HUES48 (cell line): ENCODE measurements around the gene CAND2.

ENCODE experiments used
- H3K27ac ChIP-seq: one replicate; pipeline ENCODE4 v1.7.0; 2013; ENCODE audit warnings: low read depth, low read length, inconsistent platforms
- H3K27me3 ChIP-seq: 2 replicates; pipeline ENCODE4 v1.6.1; 2013; ENCODE audit warnings: mild to moderate bottlenecking, low read length; ENCODE audit not compliant: control insufficient read depth, insufficient read depth
- H3K36me3 ChIP-seq: 2 replicates; pipeline ENCODE4 v1.6.1; 2013; ENCODE audit warnings: low read length; ENCODE audit not compliant: control insufficient read depth, insufficient read depth
- H3K4me1 ChIP-seq: 2 replicates; pipeline ENCODE4 v1.6.1; 2013; ENCODE audit warnings: mild to moderate bottlenecking, low read length; ENCODE audit not compliant: control insufficient read depth, insufficient read depth
- H3K4me3 ChIP-seq: 2 replicates; pipeline ENCODE4 v1.5.1; 2013; ENCODE audit warnings: mild to moderate bottlenecking, low read depth, low read length
- H3K9ac ChIP-seq: 2 replicates; pipeline ENCODE4 v1.6.1; 2013; ENCODE audit warnings: mild to moderate bottlenecking, low read depth, low read length, moderate library complexity
- H3K9me3 ChIP-seq: 2 replicates; pipeline ENCODE4 v1.6.1; 2013; ENCODE audit warnings: low read length; ENCODE audit not compliant: control insufficient read depth, insufficient read depth

CAND2 gene

DNA sequence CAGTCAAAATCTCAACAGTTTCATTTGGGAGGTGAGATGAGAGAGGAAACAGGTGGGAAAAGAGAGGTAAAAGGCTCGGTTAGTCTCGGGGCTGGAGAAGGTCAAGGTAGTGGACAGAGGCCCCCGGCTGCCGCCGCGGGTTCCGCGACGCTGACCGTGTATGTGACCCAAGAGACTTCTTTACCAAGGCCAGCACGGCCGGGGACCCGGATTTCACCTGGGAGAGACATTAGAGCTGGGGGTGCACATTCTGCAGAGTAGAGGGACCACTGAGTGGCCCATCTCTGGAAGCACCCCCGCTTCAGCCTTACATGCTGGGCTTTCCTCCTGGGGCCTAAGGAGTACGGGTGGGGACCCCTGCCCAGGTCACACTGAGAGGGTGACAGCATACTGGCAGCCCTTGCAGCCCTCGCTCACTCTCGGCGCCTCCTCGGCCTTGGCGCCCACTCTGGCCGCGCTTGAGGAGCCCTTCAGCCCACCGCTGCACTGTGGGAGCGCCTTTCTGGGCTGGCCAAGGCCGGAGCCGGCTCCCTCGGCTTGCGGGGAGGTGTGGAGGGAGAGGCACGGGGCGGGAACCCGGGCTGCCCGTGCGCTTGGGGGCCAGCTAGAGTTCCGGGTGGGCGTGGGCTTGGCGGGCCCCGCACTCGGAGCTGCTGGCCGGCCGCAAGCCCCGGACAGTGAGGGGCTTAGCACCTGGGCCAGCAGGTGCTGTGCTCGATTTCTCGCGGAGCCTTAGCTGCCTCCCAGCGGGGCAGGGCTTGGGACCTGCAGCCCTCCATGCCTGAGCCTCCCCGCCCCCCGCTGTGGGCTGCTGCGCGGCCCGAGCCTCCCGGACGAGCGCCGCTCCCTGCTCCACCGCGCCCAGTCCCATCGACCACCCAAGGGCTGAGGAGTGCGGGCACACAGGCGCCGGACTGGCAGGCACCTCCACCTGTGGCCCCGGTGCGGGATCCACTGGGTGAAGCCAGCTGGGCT lies 86.1 kb downstream of the CAND2 start:
- no peak overlapping the region for H3K27ac ChIP-seq
- H3K9me3 ChIP-seq, result no peaks in the 10 kb centered on the region
- no peak overlapping the region for H3K9ac ChIP-seq
- H3K36me3 ChIP-seq, result no peaks in the 10 kb centered on the region
- peaks cover 5% of the 10 kb centered on the region; the same call in 1 of the 2 replicates for H3K27me3 ChIP-seq
- H3K4me1 ChIP-seq, result no peaks in the 10 kb centered on the region
- no peak overlapping the region for H3K4me3 ChIP-seq

DNA sequence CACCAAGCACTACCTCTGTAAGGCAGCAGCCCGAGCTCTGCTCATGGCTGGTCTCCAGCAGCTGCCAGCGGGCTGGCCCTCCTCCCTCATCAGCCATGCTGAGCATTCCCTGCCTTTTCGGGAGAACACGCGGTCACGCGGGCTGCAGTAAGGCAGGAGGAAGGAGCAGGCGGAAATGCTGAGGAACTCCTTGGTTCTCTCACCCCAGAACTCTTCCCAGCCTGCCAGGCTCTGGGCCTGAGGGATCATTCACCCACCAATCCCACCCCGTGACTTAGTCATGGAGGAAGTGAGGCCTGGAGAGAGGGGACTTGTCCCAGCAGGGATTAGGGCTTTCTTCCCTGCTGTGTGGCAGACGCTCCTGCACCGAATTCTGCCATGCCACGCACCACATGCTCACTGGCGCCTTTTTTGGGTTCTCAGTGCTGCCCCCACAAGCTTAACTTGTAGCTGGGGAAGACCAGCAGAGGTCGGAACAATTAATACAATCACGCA lies 87.8 kb downstream of the CAND2 start:
- Histone ChIP-seq H3K4me1 (no peaks in the 10 kb centered on the region), H3K9ac (no peak overlapping the region), H3K27ac (no peak overlapping the region), H3K4me3 (no peak overlapping the region), H3K36me3 (no peaks in the 10 kb centered on the region), H3K27me3 (peaks cover 5% of the 10 kb centered on the region; the same call in 1 of the 2 replicates), H3K9me3 (no peaks in the 10 kb centered on the region)
